Measurements from ENCODE around the gene DNAJA3. TPM values are rescaled to one million over a fixed set of nuclear protein-coding genes. Genes with fewer than 3 reads are reported as not detected.

Gene DNAJA3
- total RNA-seq, 1 experiment from 2014 or later: 56.2 TPM

DNA sequence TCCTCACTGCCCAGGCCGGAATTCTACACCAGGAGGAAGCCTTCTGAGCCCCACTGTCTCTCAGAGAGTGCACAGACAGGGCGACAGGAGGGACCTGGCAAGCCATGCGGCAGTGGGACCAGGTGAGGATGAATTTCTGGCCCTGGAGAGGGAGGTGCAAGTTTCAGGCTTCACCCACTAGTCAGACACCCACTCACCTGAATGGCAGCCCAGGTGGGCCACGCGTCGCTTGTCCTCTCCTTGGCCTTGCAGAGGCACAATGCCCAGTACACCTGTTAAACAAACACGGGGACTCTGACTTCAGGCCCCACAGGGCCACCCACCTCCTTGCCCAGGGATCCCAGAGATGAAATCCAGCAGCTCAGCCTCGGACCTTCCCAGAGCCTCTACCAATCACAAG lies 13.5 kb upstream of the DNAJA3 start:
- no peak overlapping the region for H2AK5ac ChIP-seq (ENCODE audit: insufficient read length, low read length)
- H3K79me2 ChIP-seq (ENCODE audit: insufficient read depth, low read length): no peaks in the 10 kb centered on the region
- no peak overlapping the region for H3K27ac ChIP-seq (ENCODE audit: insufficient read length, low read depth, low read length)
- Mint-ChIP-seq H3K27ac (peak overlapping the region in 1 of 3 experiments; percentile 50; a peak in 2 of 7 replicates), H3K27me3 (ENCODE audit: low read depth) (peaks cover 2% of the 10 kb centered on the region), H3K9me3 (0 out of 5 replicates have a peak, but pooled peaks cover 0 to 1% of the 10 kb centered on the region in 2 experiments), H3K4me1 (peaks cover 8 to 10% of the 10 kb centered on the region in 2 experiments), H3K36me3 (ENCODE audit: insufficient read depth in 1 of 3, low read depth in 3 of 3) (peaks cover 0 to 3% (median under 1%) of the 10 kb centered on the region in 3 experiments; a peak in 3 of 7 replicates), H3K4me3 (no peak overlapping the region; a peak in 1 of 5 replicates)
- no peaks in the 10 kb centered on the region for H4K20me1 ChIP-seq (ENCODE audit: control insufficient read depth, insufficient read depth, insufficient read length)
- H3K4me2 ChIP-seq (ENCODE audit: insufficient read depth, insufficient read length, low read length): no peak overlapping the region
- H3K23ac ChIP-seq (ENCODE audit: insufficient read length, low read depth, low read length): no peak overlapping the region
- no peaks in the 10 kb centered on the region; the same call in 1 of the 2 replicates for H3K4me1 ChIP-seq (ENCODE audit: insufficient read depth, low read length)
- TF ChIP-seq, protein P1, sequence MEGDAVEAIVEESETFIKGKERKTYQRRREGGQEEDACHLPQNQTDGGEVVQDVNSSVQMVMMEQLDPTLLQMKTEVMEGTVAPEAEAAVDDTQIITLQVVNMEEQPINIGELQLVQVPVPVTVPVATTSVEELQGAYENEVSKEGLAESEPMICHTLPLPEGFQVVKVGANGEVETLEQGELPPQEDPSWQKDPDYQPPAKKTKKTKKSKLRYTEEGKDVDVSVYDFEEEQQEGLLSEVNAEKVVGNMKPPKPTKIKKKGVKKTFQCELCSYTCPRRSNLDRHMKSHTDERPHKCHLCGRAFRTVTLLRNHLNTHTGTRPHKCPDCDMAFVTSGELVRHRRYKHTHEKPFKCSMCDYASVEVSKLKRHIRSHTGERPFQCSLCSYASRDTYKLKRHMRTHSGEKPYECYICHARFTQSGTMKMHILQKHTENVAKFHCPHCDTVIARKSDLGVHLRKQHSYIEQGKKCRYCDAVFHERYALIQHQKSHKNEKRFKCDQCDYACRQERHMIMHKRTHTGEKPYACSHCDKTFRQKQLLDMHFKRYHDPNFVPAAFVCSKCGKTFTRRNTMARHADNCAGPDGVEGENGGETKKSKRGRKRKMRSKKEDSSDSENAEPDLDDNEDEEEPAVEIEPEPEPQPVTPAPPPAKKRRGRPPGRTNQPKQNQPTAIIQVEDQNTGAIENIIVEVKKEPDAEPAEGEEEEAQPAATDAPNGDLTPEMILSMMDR (conservative IDR thresholded peaks at IDR 0.05): no peak
- H3K79me1 ChIP-seq (ENCODE audit: insufficient read depth, low read depth, low read length, poor library complexity, severe bottlenecking): no peaks in the 10 kb centered on the region
- no peak overlapping the region for H3K56ac ChIP-seq (ENCODE audit: insufficient read length, low read depth, low read length)
- H3K9me3 ChIP-seq (ENCODE audit: control insufficient read depth, low read depth, low read length): no peaks in the 10 kb centered on the region
- H2AFZ ChIP-seq (ENCODE audit: low read length): no peak overlapping the region
- no peak overlapping the region for H3K18ac ChIP-seq (ENCODE audit: insufficient read length, low read depth, low read length)
- H2BK12ac ChIP-seq (ENCODE audit: insufficient read length, low read depth, low read length): no peak overlapping the region
- H4K8ac ChIP-seq (replicated peaks; ENCODE audit: insufficient read length, low read depth, low read length): no peak overlapping the region
- H3K9ac ChIP-seq (ENCODE audit: extremely low read depth, insufficient read length, low read length): no peak overlapping the region
- no peak overlapping the region for H2BK20ac ChIP-seq (ENCODE audit: low read depth, low read length, poor library complexity, severe bottlenecking)
- H3K23me2 ChIP-seq (ENCODE audit: insufficient read length, low read depth, low read length, poor library complexity, severe bottlenecking): no peaks in the 10 kb centered on the region
- no peak overlapping the region for H3T11ph ChIP-seq (ENCODE audit: low read length)
- DNase-seq: no peak
- H2BK15ac ChIP-seq (ENCODE audit: low read depth, low read length): no peak overlapping the region
- H3K14ac ChIP-seq (ENCODE audit: insufficient read depth, low read length): no peak overlapping the region
- no peak overlapping the region for H3K4ac ChIP-seq (ENCODE audit: low read depth, low read length)
- H2BK120ac ChIP-seq (ENCODE audit: low read depth, low read length, poor library complexity, severe bottlenecking): no peak overlapping the region
- no peak overlapping the region for H2BK5ac ChIP-seq (ENCODE audit: insufficient read length, low read length)
- H3K27me3 ChIP-seq (ENCODE audit: insufficient read depth, low read length): no peaks in the 10 kb centered on the region
- WGBS (ENCODE audit: extremely low coverage, insufficient read length, low lambda C conversion rate): no CpG with 5 or more reads among the region's 8 CpGs
- no peak overlapping the region for H4K91ac ChIP-seq (ENCODE audit: insufficient read length, low read depth, low read length)
- no peak overlapping the region for H4K5ac ChIP-seq (ENCODE audit: insufficient read length, low read depth, low read length)

Measured in H9 (cell line).